ENCODE results near the gene DAD1. TPM values are rescaled to one million over a fixed set of nuclear protein-coding genes. Genes with fewer than 3 reads are reported as not detected.

DAD1 gene
- total and polyA plus RNA-seq, 12 donors: 91.8 to 537 (median 291) TPM

DNA sequence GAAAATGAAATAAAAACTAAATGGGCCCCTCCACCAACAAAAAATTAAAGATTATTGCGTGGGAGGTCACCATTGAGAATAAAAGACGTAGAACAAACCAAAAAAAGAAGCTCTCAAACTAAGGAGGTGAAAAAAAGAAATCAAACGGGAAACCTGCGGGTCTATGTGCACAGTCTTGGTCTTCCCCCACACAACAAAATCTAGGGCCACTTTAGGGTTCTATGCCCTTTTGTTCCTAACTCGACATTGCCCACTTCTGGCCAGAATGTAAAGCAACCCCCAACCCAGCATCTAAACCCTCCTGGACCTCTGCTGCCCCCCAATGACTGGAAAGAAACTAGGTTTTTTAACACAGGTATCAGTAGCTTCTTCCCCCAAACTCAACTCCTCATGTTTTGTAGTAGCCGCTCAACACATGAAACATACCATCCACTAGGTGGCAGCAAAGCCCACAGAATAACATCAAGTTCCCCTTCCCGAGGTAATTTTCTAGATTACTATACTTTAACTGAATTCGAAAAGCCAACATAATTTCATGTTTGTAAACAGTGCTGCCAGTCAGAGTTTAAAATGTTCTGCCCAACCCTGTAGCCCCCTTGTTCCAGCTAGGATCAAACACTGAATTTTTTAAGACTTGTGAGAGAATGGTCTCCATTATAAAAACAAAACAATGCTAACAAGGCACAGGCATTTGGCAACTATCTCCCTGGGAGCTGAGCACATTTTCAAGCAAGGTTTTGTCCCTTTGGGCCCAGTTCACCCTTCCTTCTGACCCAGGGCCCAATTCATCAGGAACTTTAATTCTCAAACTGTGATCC, 18.7 kb downstream of the DAD1 start:
- 21 to 24% (median 22%) methylated on average over 8 of the region's 8 CpGs for WGBS, 4 donors
- H3K27ac ChIP-seq: peak overlapping the region in 4 of 5 donors; percentile 4 to 69 (median 28)
- no peak overlapping the region for H3K4me3 ChIP-seq
- no peak for TF ChIP-seq POLR2A (IDR thresholded peaks at IDR 0.05)
- TF ChIP-seq, protein P1, sequence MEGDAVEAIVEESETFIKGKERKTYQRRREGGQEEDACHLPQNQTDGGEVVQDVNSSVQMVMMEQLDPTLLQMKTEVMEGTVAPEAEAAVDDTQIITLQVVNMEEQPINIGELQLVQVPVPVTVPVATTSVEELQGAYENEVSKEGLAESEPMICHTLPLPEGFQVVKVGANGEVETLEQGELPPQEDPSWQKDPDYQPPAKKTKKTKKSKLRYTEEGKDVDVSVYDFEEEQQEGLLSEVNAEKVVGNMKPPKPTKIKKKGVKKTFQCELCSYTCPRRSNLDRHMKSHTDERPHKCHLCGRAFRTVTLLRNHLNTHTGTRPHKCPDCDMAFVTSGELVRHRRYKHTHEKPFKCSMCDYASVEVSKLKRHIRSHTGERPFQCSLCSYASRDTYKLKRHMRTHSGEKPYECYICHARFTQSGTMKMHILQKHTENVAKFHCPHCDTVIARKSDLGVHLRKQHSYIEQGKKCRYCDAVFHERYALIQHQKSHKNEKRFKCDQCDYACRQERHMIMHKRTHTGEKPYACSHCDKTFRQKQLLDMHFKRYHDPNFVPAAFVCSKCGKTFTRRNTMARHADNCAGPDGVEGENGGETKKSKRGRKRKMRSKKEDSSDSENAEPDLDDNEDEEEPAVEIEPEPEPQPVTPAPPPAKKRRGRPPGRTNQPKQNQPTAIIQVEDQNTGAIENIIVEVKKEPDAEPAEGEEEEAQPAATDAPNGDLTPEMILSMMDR (IDR thresholded peaks at IDR 0.05): peak; percentile 77 to 96 (median 87)
- intact Hi-C loops (cut with DNase I): no loop called here
- H3K27me3 ChIP-seq: no peaks in the 10 kb centered on the region
- H3K4me1 ChIP-seq (replicated peaks in 1 of 2): peaks cover 22 to 26% of the 10 kb centered on the region in 2 donors
- peaks cover 0 to 33% of the 10 kb centered on the region in 2 donors for H3K36me3 ChIP-seq (replicated peaks in 1 of 2)
- no peaks in the 10 kb centered on the region for H3K9me3 ChIP-seq (replicated peaks in 1 of 3)
- DNase-seq: peak; percentile 68 to 94 (median 82)

DNA sequence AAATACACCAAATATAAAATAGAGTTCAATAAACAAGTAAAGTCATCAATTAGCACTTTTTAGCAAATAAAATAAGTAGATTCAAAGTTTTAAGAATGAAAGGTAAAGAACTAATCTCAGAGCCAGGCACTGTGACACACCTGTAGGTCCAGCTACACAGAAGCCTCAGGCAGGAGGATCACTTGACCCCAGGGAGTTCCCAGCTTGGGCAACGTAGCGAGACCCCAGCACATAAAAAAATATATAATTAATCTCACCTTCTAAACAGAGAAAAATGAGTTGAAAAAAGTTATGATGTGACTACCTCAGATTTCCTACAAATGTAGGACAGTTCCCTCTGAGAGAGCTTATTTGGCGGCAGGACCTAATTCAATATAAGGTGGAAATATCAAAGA, 19.3 kb downstream of the DAD1 start:
- no peak for DNase-seq
- Histone ChIP-seq H3K4me1 (replicated peaks in 1 of 2) (peaks cover 22 to 26% of the 10 kb centered on the region in 2 donors), H3K27ac (no peak overlapping the region), H3K4me3 (no peak overlapping the region), H3K9me3 (replicated peaks in 1 of 3) (no peaks in the 10 kb centered on the region), H3K36me3 (replicated peaks in 1 of 2) (peaks cover 0 to 34% of the 10 kb centered on the region in 2 donors), H3K27me3 (no peaks in the 10 kb centered on the region)
- 71 to 92% (median 73%) methylated on average over 3 of the region's 3 CpGs for WGBS, 4 donors
- intact Hi-C loops (cut with DNase I): no loop called here
- TF ChIP-seq, protein P1 (IDR thresholded peaks at IDR 0.05): no peak
- no peak for TF ChIP-seq POLR2A (IDR thresholded peaks at IDR 0.05)

DNA sequence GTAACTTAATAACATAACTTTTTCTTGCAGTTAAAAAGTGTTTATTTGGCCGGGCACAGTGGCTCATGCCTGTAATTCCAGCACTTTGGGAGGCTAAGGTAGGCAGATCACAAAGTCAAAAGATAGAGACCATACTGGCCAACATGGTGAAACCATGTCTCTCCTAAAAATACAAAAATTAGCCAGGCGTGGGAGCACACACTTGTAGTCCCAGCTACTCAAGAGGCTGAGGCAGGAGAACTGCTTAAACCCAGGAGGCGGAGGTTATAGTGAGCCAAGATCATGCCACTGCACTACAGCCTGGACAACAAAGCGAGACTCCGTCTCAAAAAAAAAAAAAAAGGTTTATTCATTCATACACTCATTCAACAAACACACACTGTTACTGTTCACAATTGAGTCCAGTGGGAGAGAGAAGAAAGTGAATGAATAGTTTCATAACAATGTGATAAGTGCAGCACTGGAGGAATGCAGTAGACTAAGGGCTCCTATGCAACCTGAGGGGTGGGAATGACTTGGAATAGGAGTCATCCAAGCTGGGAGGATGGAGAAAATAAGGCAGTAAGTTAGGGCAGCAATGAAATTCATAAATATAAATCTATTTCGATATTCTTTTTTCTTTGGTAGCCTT, 19.8 kb downstream of the DAD1 start:
- H3K4me3 ChIP-seq: no peak overlapping the region
- H3K36me3 ChIP-seq (replicated peaks in 1 of 2): peaks cover 0 to 34% of the 10 kb centered on the region in 2 donors
- H3K9me3 ChIP-seq (replicated peaks in 1 of 3): no peaks in the 10 kb centered on the region
- no peaks in the 10 kb centered on the region for H3K27me3 ChIP-seq
- DNase-seq: no peak
- 76 to 85% (median 81%) methylated on average over 6 of the region's 6 CpGs for WGBS, 4 donors
- H3K27ac ChIP-seq: no peak overlapping the region
- no peak for TF ChIP-seq POLR2A (IDR thresholded peaks at IDR 0.05)
- TF ChIP-seq, protein P1 (IDR thresholded peaks at IDR 0.05): no peak
- intact Hi-C loops (cut with DNase I): no loop called here
- peaks cover 22 to 26% of the 10 kb centered on the region in 2 donors for H3K4me1 ChIP-seq (replicated peaks in 1 of 2)

DNA sequence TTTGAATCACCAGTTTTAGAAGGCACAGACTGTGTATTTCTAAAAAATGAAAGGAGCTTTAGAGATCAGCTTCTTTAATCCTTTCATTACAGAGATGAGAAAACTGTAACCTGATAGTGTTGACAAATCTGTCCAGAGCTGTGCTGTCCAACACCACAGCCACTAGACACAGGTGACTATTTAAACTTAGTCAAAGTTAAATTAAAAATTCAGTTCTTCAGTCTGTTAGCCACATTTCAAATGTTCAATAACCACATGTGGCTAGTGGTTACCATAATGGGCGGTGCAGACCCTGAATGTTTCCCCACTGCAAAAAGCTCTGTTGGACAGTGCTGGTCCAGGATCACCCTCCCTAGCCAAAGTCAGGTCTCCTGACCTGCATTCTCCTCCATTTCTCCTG, 21.6 kb downstream of the DAD1 start:
- Histone ChIP-seq H3K27ac (no peak overlapping the region), H3K36me3 (replicated peaks in 1 of 2) (peaks cover 0 to 38% of the 10 kb centered on the region in 2 donors), H3K9me3 (replicated peaks in 1 of 3) (no peaks in the 10 kb centered on the region), H3K4me3 (no peak overlapping the region), H3K27me3 (no peaks in the 10 kb centered on the region), H3K4me1 (replicated peaks in 1 of 2) (peaks cover 16 to 18% of the 10 kb centered on the region in 2 donors)
- no peak for TF ChIP-seq POLR2A (IDR thresholded peaks at IDR 0.05)
- TF ChIP-seq, protein P1 (IDR thresholded peaks at IDR 0.05): no peak
- WGBS, 4 donors: 83 to 100% (median 93%) methylated on average over 1 of the region's 1 CpG
- intact Hi-C loops (cut with DNase I): no loop called here
- no peak for DNase-seq

Measured in adrenal gland (tissue), 12 donors.